Measurements from ENCODE around the gene OR2W3.

DNA sequence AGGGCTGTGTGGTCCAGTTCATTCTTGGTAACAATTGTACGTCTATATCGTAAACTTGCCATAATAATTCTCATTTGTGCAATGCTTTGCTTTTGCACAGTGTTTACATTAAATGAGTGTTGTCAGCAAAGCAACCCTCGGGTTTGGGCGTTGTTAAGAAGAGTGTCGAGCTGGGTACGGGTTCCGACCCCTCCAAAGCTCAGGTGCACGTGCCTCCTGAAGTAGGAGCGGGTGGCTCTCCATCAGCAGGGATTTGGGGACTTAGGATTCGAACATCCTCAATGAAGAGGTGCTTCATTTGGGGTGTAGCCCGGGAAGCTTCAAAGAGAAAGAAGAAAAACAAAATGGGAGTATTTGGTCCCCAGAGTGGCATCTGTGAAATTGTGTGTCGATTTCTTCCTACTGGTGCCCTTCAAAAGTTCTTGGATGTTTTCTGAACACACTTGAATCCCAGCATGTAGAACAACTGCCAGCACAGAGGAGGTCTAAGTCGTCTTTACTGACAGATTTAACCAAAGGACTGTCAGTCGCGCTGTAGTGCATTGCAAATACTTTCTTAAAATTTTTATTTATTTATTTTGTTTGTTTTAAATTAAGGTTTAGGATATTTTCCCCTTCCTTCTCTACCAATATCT, 37.3 kb upstream of the OR2W3 start:
- no peak for TF ChIP-seq ZNF248 (tag by site-specific recombination; IDR thresholded peaks at IDR 0.05)
- TF ChIP-seq ZSCAN23 (tag by site-specific recombination; IDR thresholded peaks at IDR 0.05): no peak
- no peak for TF ChIP-seq ZNF530 (tag by site-specific recombination; IDR thresholded peaks at IDR 0.05; ENCODE audit: low read depth)
- TF ChIP-seq KLF9 (tag by site-specific recombination; IDR thresholded peaks at IDR 0.05; ENCODE audit: low read depth): no peak
- TF ChIP-seq, protein P1, sequence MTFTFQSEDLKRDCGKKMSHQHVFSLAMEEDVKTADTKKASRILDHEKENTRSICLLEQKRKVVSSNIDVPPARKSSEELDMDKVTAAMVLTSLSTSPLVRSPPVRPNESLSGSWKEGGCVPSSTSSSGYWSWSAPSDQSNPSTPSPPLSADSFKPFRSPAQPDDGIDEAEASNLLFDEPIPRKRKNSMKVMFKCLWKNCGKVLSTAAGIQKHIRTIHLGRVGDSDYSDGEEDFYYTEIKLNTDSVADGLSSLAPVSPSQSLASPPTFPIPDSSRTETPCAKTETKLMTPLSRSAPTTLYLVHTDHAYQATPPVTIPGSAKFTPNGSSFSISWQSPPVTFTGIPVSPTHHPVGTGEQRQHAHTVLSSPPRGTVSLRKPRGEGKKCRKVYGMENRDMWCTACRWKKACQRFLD (tag by site-specific recombination; IDR thresholded peaks at IDR 0.05): no peak

Measured in HEK293 (cell line).